Sigmoid colon (tissue), 7 donors: Measurements from ENCODE around the gene KISS1. TPM values are rescaled to one million over a fixed set of nuclear protein-coding genes. Genes with fewer than 3 reads are reported as not detected.
A peak's percentile ranks its signal among the peaks of the same experiment; 100 is the strongest.

Experiments used
- DNase-seq: peaks from one replicate; pipeline ENCODE4 v3.0.0-alpha.2; 2019
- H3K27ac ChIP-seq, 4 donors: fragments of 200-600 bp; sonication (generic); one replicate each; pipeline ENCODE4 v1.5.1; 2016 to 2019; ENCODE audit warnings: mild to moderate bottlenecking in 1 of 4
- H3K27me3 ChIP-seq, 3 donors: fragments of 200-600 bp; sonication (generic); one replicate each; pipeline ENCODE4 v1.5.1; 2019; ENCODE audit warnings: mild to moderate bottlenecking in 1 of 3
- H3K36me3 ChIP-seq, 4 donors: fragments of 200-600 bp; sonication (generic); one replicate each; pipeline ENCODE4 v1.5.1; 2016 to 2019
- H3K4me1 ChIP-seq, 4 donors: fragments of 200-600 bp; sonication (generic); one replicate each; pipeline ENCODE4 v1.5.1; 2017 to 2019
- H3K4me3 ChIP-seq, 4 donors: fragments of 200-600 bp; sonication (generic); one replicate each; pipeline ENCODE4 v1.5.1; 2017 to 2019; ENCODE audit warnings: mild to moderate bottlenecking in 2 of 4, moderate library complexity in 1 of 4
- H3K9me3 ChIP-seq, 4 donors: fragments of 200-600 bp in 3 of 4; sonication (generic) in 3 of 4; one replicate each; pipeline versions ENCODE4 v1.5.1 to v1.6.1; 2013 to 2019
- EP300 ChIP-seq, 4 donors: sonication (generic); formaldehyde crosslinking; IDR thresholded peaks; one replicate each; pipeline ENCODE4 v1.6.1; 2017; ENCODE audit warnings: antibody characterized with exemption in 4 of 4
- POLR2A ChIP-seq, 2 donors: fragments of 450-650 bp; IDR thresholded peaks; one replicate each; pipeline ENCODE4 v1.6.1; 2016; ENCODE audit warnings: antibody characterized with exemption in 2 of 2, mild to moderate bottlenecking in 2 of 2, moderate library complexity in 2 of 2
- POLR2AphosphoS5 ChIP-seq, 4 donors: sonication (generic); formaldehyde crosslinking; IDR thresholded peaks; one replicate each; pipeline ENCODE4 v1.6.1; 2017; ENCODE audit warnings: antibody characterized with exemption in 4 of 4
- WGBS, 2 donors: extraction: QIAGEN DNeasy Blood & Tissue Kit; methylation state at CpG; one replicate each; pipeline ENCODE4 v1.1.7; 2013; 5-methylcytosine and 5-hydroxymethylcytosine counted together
- intact Hi-C: fragments of 100-400 bp; cut with DNase I; formaldehyde crosslinking; loops from one replicate; pipeline ENCODE4 v1.15.1; 2023
- polyA plus RNA-seq, 3 donors: library from polyadenylated mRNA; stranded (reverse); fragments of 200-250 nt; gene quantifications; one replicate each; pipeline ENCODE4 v1.2.3, GENCODE V29; 2013
- total RNA-seq, 4 donors: library from RNA; depleted of rRNA; stranded (reverse); fragments of >200 nt; gene quantifications; one replicate each; pipeline ENCODE4 v1.1.0, GENCODE V29; 2016
- TF ChIP-seq, protein P1 (sequence below), 4 experiments: fragments of 450-650 bp in 3 of 4; fragments of 200-600 bp in 1 of 4; IDR thresholded peaks; one replicate each; pipeline ENCODE4 v1.5.1; 2016 to 2019; ENCODE audit warnings: antibody characterized with exemption in 4 of 4, mild to moderate bottlenecking in 3 of 4, moderate library complexity in 2 of 4
- donor health status: healthy with polysubstance abuse.
- donor health status: Bipolar disorder and iron deficiency.
- donor health status: healthy.

The KISS1 gene
- total and polyA plus RNA-seq, 7 donors = 1.2 TPM; not detected in 6

- no peaks in the 10 kb centered on the region for H3K9me3 ChIP-seq
- peaks cover 0 to 4% (median 0%) of the 10 kb centered on the region in 3 donors for H3K27me3 ChIP-seq
- H3K27ac ChIP-seq = peak within 1 kb of the TSS; percentile 66 to 77 (median 72)
- peak within 1 kb of the TSS; percentile 58 to 86 (median 72) for H3K4me3 ChIP-seq
- H3K4me1 ChIP-seq = peaks cover 0 to 24% (median 20%) of the 10 kb centered on the region in 4 donors
- no peaks in the 10 kb centered on the region for H3K36me3 ChIP-seq
- DNase-seq = peak; percentile 84
- 1% methylated on average over 94 of the region's 94 CpGs for WGBS, 2 donors
- intact Hi-C loops = no loop called here
- TF ChIP-seq POLR2AphosphoS5 (IDR thresholded peaks at IDR 0.05) (peak in 1 of 4 donors; percentile 6), EP300 (IDR thresholded peaks at IDR 0.05) (no peak)
Observed at GRCh38 chr1:204151552-204152309, 44.6 kb downstream of the KISS1 start, which contains the start of gene ETNK2. TSS of gene ETNK2 (minus strand) at chr1:204152044. CDS start at chr1:204151852, 192 bp downstream.

DNA sequence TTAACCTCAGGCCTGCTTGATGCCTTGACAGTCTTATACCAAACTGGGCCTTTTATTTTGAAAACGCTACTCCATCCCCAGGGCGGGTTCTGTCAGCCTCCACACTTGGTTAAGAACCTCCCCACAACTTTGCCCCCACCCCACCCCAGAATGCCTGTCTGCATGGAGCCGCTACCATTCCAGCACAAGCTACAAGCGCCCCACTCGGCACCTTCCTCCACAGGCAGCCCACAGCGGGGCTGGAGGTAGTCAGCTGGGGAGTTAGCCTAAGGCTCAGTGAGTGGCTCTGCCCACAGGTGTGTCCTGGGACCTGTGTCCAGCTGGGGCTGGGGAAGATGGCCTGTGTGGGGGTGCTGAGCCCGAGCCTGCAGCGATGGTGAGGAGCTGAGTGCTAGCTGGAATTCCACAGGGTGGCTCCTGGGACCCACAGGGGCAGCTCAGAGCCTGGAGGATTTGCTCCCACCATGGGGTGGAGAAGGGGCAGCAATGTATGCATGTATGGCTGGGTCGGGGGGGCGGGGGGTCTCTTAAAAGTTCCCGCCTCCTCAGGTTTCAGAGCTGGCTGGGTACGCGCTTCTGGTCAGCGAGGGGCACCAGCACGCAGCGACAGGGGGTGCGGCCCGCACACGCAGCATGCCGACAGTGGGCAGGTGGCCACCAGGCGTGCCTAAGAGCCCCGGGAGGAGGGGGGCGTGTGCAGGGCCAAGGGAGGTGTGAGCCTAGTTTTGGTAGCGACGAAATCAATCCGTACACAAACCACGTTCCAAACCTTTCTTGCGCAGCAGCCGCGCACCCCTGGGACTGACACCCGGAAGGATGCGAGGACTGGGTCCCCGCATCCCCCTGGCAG is 45.4 kb downstream of the KISS1 start:
- WGBS, 2 donors = 40 to 44% methylated on average over 33 of the region's 33 CpGs
- Histone ChIP-seq H3K27ac (peak overlapping the region; percentile 66 to 77 (median 72)), H3K4me1 (peaks cover 0 to 24% (median 20%) of the 10 kb centered on the region in 4 donors), H3K4me3 (peak overlapping the region; percentile 58 to 86 (median 72)), H3K36me3 (no peaks in the 10 kb centered on the region), H3K27me3 (peaks cover 0 to 4% (median 0%) of the 10 kb centered on the region in 3 donors), H3K9me3 (no peaks in the 10 kb centered on the region)
- DNase-seq = no peak
- TF ChIP-seq POLR2A (IDR thresholded peaks at IDR 0.05) = no peak
- TF ChIP-seq POLR2AphosphoS5 (IDR thresholded peaks at IDR 0.05) = no peak
- intact Hi-C loops = no loop called here

DNA sequence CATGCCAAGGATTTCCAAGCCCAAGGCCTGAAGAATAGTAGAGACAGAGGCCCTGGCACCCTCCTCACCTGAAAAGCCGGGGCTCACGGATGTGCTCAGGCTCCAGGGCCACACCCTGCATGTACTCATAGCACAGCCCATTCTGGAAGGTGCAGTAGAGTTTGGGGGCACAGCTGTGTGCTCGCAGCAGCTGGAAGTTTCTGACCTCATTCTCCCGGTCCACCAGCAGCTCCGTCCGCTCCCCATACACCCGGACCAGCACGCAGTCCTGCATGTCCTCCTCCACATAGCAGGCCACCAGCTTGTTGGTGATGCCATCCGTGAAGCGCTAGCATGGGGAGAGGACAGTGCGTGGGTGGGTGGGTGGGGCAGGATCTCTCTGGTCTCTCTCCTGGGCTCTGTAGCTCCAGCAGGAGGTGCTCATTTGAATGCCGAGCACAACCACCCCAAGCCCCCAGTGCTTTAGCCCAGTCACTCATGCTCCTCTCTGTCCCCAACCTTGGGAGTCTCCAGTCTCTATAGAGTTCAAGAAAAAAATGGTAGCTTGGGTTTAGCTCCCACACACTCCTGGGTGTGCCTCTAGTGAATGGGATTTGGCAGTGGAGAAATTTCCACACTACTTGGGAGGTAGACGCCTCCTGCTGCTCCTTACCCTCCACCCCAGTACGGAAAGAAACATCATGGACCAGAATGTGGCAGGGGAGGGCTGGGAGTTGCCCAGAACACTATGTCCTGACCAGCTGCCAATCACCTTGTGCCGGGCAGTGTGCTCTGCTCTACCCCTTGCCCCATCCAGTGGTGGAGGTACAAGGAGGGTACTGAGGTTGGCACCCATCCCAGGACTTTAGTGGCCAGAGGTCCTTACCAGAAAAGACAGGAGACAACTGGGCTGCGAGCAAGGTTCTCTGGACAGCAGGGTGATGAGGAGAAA is 46.4 kb downstream of the KISS1 start:
- Histone ChIP-seq H3K27me3 (peaks cover 0 to 4% (median 0%) of the 10 kb centered on the region in 3 donors), H3K4me3 (no peak overlapping the region), H3K36me3 (no peaks in the 10 kb centered on the region), H3K4me1 (peaks cover 0 to 24% (median 20%) of the 10 kb centered on the region in 4 donors), H3K9me3 (no peaks in the 10 kb centered on the region), H3K27ac (peak overlapping the region in 3 of 4 donors; percentile 66 to 77 (median 74))
- DNase-seq = peak; percentile 72
- TF ChIP-seq, protein P1, sequence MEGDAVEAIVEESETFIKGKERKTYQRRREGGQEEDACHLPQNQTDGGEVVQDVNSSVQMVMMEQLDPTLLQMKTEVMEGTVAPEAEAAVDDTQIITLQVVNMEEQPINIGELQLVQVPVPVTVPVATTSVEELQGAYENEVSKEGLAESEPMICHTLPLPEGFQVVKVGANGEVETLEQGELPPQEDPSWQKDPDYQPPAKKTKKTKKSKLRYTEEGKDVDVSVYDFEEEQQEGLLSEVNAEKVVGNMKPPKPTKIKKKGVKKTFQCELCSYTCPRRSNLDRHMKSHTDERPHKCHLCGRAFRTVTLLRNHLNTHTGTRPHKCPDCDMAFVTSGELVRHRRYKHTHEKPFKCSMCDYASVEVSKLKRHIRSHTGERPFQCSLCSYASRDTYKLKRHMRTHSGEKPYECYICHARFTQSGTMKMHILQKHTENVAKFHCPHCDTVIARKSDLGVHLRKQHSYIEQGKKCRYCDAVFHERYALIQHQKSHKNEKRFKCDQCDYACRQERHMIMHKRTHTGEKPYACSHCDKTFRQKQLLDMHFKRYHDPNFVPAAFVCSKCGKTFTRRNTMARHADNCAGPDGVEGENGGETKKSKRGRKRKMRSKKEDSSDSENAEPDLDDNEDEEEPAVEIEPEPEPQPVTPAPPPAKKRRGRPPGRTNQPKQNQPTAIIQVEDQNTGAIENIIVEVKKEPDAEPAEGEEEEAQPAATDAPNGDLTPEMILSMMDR (IDR thresholded peaks at IDR 0.05) = no peak
- peak in 1 of 4 donors; percentile 37 for TF ChIP-seq POLR2AphosphoS5 (IDR thresholded peaks at IDR 0.05)
- intact Hi-C loops = no loop called here
- WGBS, 2 donors = 81 to 88% methylated on average over 16 of the region's 16 CpGs

- 82 to 87% methylated on average over 2 of the region's 2 CpGs for WGBS, 2 donors
- no peak for DNase-seq
Observed at GRCh38 chr1:204149107-204149506, 47.2 kb downstream of the KISS1 start.

More at GRCh38 chr1:204149107-204149506, 47.2 kb downstream of the KISS1 start:
- Histone ChIP-seq H3K36me3 (no peaks in the 10 kb centered on the region), H3K4me3 (no peak overlapping the region), H3K4me1 (peaks cover 0 to 24% (median 20%) of the 10 kb centered on the region in 4 donors), H3K27ac (no peak overlapping the region), H3K9me3 (no peaks in the 10 kb centered on the region), H3K27me3 (peaks cover 0 to under 1% (median 0%) of the 10 kb centered on the region in 3 donors)
- TF ChIP-seq POLR2A (IDR thresholded peaks at IDR 0.05) (no peak), POLR2AphosphoS5 (IDR thresholded peaks at IDR 0.05) (no peak), EP300 (IDR thresholded peaks at IDR 0.05) (no peak)
- TF ChIP-seq, protein P1 (IDR thresholded peaks at IDR 0.05) = no peak
- intact Hi-C loops = no loop called here
